Measurements from ENCODE around the gene COL10A1. TPM values are rescaled to one million over a fixed set of nuclear protein-coding genes. Genes with fewer than 3 reads are reported as not detected.

COL10A1 gene
- total and polyA plus RNA-seq, 9 donors, result 0.18 to 4.4 (median 0.70) TPM; not detected in 1

DNA sequence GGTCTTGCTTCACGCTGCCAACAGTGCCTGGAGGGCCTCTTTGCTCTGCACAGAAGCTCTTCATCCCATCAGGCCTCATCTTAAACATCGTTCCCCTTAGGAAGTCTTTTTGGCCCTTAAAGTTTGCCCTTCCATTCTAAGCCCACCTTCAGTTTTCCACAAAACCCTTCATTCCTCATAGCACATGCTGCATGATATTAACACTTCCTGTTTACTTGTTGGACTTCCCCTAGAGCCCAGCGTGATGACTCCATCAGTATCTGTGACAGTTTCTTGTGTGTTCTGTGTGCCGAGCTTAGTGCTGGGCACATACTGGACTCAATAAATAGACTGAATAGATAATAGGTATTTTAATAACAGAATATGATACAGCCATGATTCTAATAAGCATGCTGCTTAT is 23.1 kb downstream of the COL10A1 start:
- H3K36me3 ChIP-seq, result no peaks in the 10 kb centered on the region
- H3K4me1 ChIP-seq (ENCODE audit: insufficient read depth), result no peaks in the 10 kb centered on the region
- intact Hi-C loops (cut with DNase I), result no loop called here
- H3K27me3 ChIP-seq, result no peaks in the 10 kb centered on the region
- DNase-seq, result no peak
- WGBS, 3 donors, result 84 to 90% (median 90%) methylated on average over 4 of the region's 4 CpGs
- TF ChIP-seq, protein P1, sequence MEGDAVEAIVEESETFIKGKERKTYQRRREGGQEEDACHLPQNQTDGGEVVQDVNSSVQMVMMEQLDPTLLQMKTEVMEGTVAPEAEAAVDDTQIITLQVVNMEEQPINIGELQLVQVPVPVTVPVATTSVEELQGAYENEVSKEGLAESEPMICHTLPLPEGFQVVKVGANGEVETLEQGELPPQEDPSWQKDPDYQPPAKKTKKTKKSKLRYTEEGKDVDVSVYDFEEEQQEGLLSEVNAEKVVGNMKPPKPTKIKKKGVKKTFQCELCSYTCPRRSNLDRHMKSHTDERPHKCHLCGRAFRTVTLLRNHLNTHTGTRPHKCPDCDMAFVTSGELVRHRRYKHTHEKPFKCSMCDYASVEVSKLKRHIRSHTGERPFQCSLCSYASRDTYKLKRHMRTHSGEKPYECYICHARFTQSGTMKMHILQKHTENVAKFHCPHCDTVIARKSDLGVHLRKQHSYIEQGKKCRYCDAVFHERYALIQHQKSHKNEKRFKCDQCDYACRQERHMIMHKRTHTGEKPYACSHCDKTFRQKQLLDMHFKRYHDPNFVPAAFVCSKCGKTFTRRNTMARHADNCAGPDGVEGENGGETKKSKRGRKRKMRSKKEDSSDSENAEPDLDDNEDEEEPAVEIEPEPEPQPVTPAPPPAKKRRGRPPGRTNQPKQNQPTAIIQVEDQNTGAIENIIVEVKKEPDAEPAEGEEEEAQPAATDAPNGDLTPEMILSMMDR (IDR thresholded peaks at IDR 0.05), result no peak
- TF ChIP-seq POLR2A (IDR thresholded peaks at IDR 0.05), result no peak
- TF ChIP-seq EP300 (IDR thresholded peaks at IDR 0.05), result no peak
- H3K4me3 ChIP-seq, result no peak overlapping the region
- no peaks in the 10 kb centered on the region for H3K9me3 ChIP-seq
- no peak overlapping the region for H3K27ac ChIP-seq

DNA sequence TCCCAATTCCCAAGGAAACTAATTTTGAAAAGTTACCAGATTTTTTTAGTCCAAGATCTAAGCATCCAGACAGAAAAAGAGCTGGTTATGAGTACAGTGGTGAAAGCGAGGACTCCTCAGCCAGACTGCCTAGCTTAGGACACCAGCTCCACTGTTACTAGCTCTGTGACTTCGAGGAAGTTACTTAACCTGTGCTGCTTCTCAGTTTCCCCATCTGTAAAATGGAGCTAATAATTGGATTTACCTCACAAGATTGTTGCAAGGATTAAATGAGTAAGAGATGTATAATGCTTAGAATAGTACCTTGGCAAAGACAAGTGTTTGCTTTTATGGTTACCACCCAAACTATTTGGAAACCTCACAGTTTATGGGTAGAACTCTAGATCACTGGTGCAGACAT is 24.1 kb downstream of the COL10A1 start:
- H3K27me3 ChIP-seq, result no peaks in the 10 kb centered on the region
- H3K4me3 ChIP-seq, result peak overlapping the region; percentile 76
- 56 to 75% (median 74%) methylated on average over 2 of the region's 2 CpGs for WGBS, 3 donors
- DNase-seq, result no peak
- H3K9me3 ChIP-seq, result no peaks in the 10 kb centered on the region
- no peaks in the 10 kb centered on the region for H3K36me3 ChIP-seq
- no peak overlapping the region for H3K27ac ChIP-seq
- intact Hi-C loops (cut with DNase I), result loop anchor here in 1 of 4 donors (2.0 kb wide), 1 partner anchor 91 kb away; no protein-coding TSS in a partner anchor
- no peak for TF ChIP-seq POLR2A (IDR thresholded peaks at IDR 0.05)
- no peak for TF ChIP-seq EP300 (IDR thresholded peaks at IDR 0.05)
- TF ChIP-seq, protein P1 (IDR thresholded peaks at IDR 0.05), result no peak
- H3K4me1 ChIP-seq (ENCODE audit: insufficient read depth), result no peaks in the 10 kb centered on the region

DNA sequence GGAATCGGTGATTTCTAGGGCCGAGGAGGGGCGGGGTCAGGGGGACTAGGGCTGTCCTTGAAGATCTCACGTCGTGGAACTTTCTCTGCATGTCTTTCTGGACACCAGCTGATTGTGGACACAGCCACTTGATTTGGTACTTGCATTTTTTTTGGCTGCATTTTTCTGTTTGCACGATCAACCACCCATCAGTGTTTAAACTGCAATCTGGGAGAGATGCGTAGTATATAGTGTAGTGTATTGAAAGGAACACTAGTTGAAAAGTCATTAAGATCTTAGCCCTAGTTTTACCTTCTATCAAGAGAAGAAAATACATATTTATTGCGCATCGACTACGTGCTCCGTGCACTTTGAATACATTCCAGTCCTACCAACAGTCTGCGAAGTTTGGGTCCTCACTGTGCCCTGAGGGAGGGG is 24.6 kb downstream of the COL10A1 start:
- no peaks in the 10 kb centered on the region for H3K4me1 ChIP-seq (ENCODE audit: insufficient read depth)

DNA sequence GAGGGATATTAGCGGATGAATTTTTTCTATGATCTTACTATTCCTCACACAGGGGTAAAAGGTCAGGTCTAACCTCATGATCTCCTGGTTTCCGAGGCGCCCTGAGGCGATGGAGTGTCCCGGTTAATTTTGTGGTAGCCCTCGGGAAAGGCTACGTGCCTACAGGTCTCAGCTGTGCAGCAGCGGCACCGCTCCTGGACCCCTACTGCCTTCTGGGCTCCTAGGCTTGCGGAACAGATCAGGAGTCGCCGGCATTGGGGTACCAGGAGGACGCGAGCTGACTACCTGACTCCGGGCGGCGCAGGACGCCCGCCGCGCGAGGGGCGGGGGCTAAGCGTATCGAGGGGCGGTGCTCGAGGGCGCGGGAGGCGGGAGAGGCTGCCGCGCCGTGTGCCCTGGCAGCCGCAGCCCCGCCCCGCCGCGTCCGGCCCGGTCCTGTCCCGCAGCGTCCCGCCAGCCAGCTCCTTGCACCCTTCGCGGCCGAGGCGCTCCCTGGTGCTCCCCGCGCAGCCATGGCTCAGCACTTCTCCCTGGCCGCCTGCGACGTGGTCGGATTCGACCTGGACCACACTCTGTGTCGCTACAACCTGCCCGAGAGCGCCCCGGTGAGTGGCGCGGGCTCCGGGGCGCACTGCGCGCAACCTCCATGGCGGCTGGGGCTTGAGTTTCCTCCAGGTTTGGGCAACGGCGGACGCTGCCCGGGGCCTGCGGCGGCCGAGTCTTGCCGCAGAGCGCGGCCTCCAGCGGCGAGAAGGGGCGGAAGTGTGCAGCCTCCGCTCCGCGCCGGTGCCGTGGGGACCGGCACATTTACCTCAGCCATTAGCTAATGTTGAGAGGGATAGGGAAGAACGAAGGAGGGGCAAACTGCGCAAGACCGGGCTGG is 25.3 kb downstream of the COL10A1 start, which contains the start of gene NT5DC1:
TSS of gene NT5DC1 (plus strand) at position 435 of the 883 bp plus-strand sequence. CDS start at position 513, 78 bp downstream.
- Histone ChIP-seq H3K4me1 (ENCODE audit: insufficient read depth) (no peaks in the 10 kb centered on the region), H3K36me3 (no peaks in the 10 kb centered on the region), H3K9me3 (no peaks in the 10 kb centered on the region), H3K27me3 (no peaks in the 10 kb centered on the region), H3K4me3 (peak within 1 kb of the TSS; percentile 76), H3K27ac (peak within 1 kb of the TSS; percentile 67 to 96)
- TF ChIP-seq POLR2A (IDR thresholded peaks at IDR 0.05) (peak; percentile 62), EP300 (IDR thresholded peaks at IDR 0.05) (no peak)
- TF ChIP-seq, protein P1 (IDR thresholded peaks at IDR 0.05), result peak; percentile 33 to 57 (median 38)
- DNase-seq, result peak; percentile 78 to 85 (median 80)
- 0 to 1% (median 1%) methylated on average over 42 to 87 of the region's 87 CpGs for WGBS, 3 donors
- intact Hi-C loops (cut with DNase I), result loop anchor here in 1 of 4 donors (2.0 kb wide), 1 partner anchor 90 kb away; no protein-coding TSS in a partner anchor

More for the DNA sequence above, 24.6 kb downstream of the COL10A1 start:
- intact Hi-C loops (cut with DNase I), result loop anchor here in 1 of 4 donors (2.0 kb wide), 1 partner anchor 91 kb away; no protein-coding TSS in a partner anchor
- 0 to 1% (median 1%) methylated on average over 12 of the region's 12 CpGs for WGBS, 3 donors
- TF ChIP-seq POLR2A (IDR thresholded peaks at IDR 0.05), result no peak
- TF ChIP-seq, protein P1 (IDR thresholded peaks at IDR 0.05), result no peak
- no peak for TF ChIP-seq EP300 (IDR thresholded peaks at IDR 0.05)
- DNase-seq, result no peak
- no peaks in the 10 kb centered on the region for H3K36me3 ChIP-seq
- peak overlapping the region; percentile 67 to 96 for H3K27ac ChIP-seq
- H3K9me3 ChIP-seq, result no peaks in the 10 kb centered on the region
- no peaks in the 10 kb centered on the region for H3K27me3 ChIP-seq
- H3K4me3 ChIP-seq, result peak overlapping the region; percentile 76
